Measurements from ENCODE around the gene SUGCT.

The SUGCT gene

GRCh38 chr7:40300146-40300670, 165.4 kb downstream of the SUGCT start:
- POLR2A ChIA-PET: no interaction called here
- no peak for TF ChIP-seq CTCF (IDR thresholded peaks at IDR 0.05; ENCODE audit: control extremely low read depth, extremely low read depth, low read depth, missing control alignments)
- CTCF ChIA-PET: no interaction called here
- DNase-seq (ENCODE audit: extremely low spot score): no peak

- TF ChIP-seq CTCF (IDR thresholded peaks at IDR 0.05; ENCODE audit: control extremely low read depth, extremely low read depth, low read depth, missing control alignments): no peak
- ChIA-PET POLR2A (no interaction called here), CTCF (interaction anchor here (0.8 to 1.1 kb wide), 2 partner anchors 28 to 29 kb away, joined by 3 read pairs; no protein-coding TSS in a partner anchor)
- no peak for DNase-seq (ENCODE audit: extremely low spot score)
These were observed 166.8 kb downstream of the SUGCT start for GRCh38 chr7:40301486-40302068.

GRCh38 chr7:40303996-40304395, 169.2 kb downstream of the SUGCT start:
- no peak for DNase-seq (ENCODE audit: extremely low spot score)
- TF ChIP-seq CTCF (IDR thresholded peaks at IDR 0.05; ENCODE audit: control extremely low read depth, extremely low read depth, low read depth, missing control alignments): no peak
- ChIA-PET CTCF (no interaction called here), POLR2A (no interaction called here)

DNA sequence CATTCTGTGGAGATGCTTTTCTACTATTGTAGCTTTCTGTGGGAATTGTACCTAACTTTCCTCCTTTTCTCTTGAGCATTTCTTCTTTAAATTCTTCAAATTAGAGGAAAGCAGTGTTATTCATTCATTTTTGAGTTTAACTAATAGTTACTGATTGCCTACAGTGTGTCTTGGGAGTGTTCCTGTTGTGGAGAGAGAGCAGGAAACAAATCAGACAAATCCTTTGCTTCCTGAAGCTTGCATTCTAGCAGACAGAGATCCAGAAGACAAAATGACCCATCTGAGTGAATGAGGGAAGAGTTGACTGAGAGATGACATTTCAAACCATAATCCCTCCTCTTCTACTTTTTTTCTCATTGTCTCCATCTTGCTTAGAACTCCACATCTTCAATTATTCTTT, 170.4 kb downstream of the SUGCT start:
- DNase-seq (ENCODE audit: extremely low spot score): no peak
- ChIA-PET POLR2A (no interaction called here), CTCF (interaction anchor here (1.1 to 1.4 kb wide), 2 partner anchors 8 to 24 kb away, joined by 3 to 5 read pairs; no protein-coding TSS in a partner anchor)
- no peak for TF ChIP-seq CTCF (IDR thresholded peaks at IDR 0.05; ENCODE audit: control extremely low read depth, extremely low read depth, low read depth, missing control alignments)

DNA sequence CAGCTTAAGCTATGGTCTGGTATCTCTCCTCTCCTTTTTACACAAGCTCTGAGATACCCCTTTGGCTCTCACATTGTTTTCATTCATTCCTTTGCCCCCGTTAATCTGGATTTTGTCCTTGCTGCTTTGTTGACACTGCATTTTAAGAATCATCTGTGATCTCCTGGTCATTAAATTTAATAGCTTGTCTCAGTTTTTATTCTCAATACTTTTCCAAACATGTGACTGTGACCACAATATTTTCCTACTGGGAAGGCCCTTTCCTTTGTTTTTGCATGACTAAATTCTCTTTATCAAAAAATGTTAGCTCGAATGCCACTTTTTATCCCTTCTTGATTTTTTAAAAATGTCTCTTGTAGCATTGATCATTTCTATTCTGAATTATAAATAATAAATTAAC, 171.2 kb downstream of the SUGCT start:
- ChIA-PET CTCF (interaction anchor here (1.1 to 1.4 kb wide), 2 partner anchors 9 to 25 kb away, joined by 3 to 5 read pairs; no protein-coding TSS in a partner anchor), POLR2A (no interaction called here)
- no peak for DNase-seq (ENCODE audit: extremely low spot score)
- no peak for TF ChIP-seq CTCF (IDR thresholded peaks at IDR 0.05; ENCODE audit: control extremely low read depth, extremely low read depth, low read depth, missing control alignments)

DNA sequence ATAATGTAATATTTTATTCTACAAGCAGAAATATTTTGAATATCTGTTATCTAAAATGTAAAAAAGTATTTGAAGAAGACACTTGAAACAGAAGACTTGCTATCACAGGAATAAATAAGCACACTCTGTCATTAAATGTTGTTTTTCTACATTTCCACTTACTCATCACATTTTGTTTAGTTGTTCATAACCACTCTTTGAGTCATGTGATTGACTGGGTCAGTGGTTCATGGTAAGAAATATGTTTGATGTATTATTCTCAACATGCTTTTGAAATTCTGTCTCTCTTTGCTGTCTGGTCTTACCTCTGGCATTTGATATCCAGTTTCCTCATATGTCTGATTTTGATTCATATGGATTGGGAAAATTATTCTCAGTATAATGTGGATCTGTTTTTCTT, 171.8 kb downstream of the SUGCT start:
- TF ChIP-seq CTCF (IDR thresholded peaks at IDR 0.05; ENCODE audit: control extremely low read depth, extremely low read depth, low read depth, missing control alignments): no peak
- no peak for DNase-seq (ENCODE audit: extremely low spot score)
- ChIA-PET CTCF (interaction anchor here (1.4 kb wide), 1 partner anchor 10 kb away, joined by 5 read pairs; no protein-coding TSS in a partner anchor), POLR2A (no interaction called here)
